AG08395 (cell line): Measurements from ENCODE around the gene PPIF.
A peak's percentile ranks its signal among the peaks of the same experiment; 100 is the strongest.

Source experiments
- DNase-seq: peaks from one replicate; pipeline ENCODE4 v3.0.0; 2012; ENCODE audit warnings: mixed read lengths, low spot score

The PPIF gene

GRCh38 chr10:79387974-79388850, 40.9 kb downstream of the PPIF start:
- DNase-seq: no peak

GRCh38 chr10:79390057-79390456, 42.8 kb downstream of the PPIF start:
- DNase-seq: no peak

- no peak for DNase-seq
Observed at GRCh38 chr10:79390551-79391229, 43.4 kb downstream of the PPIF start.

GRCh38 chr10:79391231-79392019, 44.2 kb downstream of the PPIF start:
- peak; percentile 41 for DNase-seq

GRCh38 chr10:79392020-79392398, 44.7 kb downstream of the PPIF start:
- DNase-seq: no peak

GRCh38 chr10:79392506-79393176, 45.4 kb downstream of the PPIF start:
- no peak for DNase-seq

- no peak for DNase-seq
Observed at GRCh38 chr10:79393221-79393923, 46.1 kb downstream of the PPIF start.

GRCh38 chr10:79393924-79394610, 46.8 kb downstream of the PPIF start:
- DNase-seq: no peak

- DNase-seq: no peak
Observed at GRCh38 chr10:79394664-79395063, 47.4 kb downstream of the PPIF start.

- DNase-seq: no peak
Observed at GRCh38 chr10:79396520-79396919, 49.3 kb downstream of the PPIF start.

- no peak for DNase-seq
Observed at GRCh38 chr10:79397051-79397450, 49.8 kb downstream of the PPIF start.

GRCh38 chr10:79397575-79398303, 50.5 kb downstream of the PPIF start:
- DNase-seq: peak; percentile 79

GRCh38 chr10:79398642-79399041, 51.4 kb downstream of the PPIF start:
- no peak for DNase-seq

GRCh38 chr10:79399223-79399831, 52.1 kb downstream of the PPIF start:
- peak; percentile 95 for DNase-seq

GRCh38 chr10:79400146-79401004, 53.1 kb downstream of the PPIF start:
- DNase-seq: no peak

- DNase-seq: peak; percentile 79
Observed at GRCh38 chr10:79401015-79401921, 54.0 kb downstream of the PPIF start.

- DNase-seq: no peak
Observed at GRCh38 chr10:79402625-79402946, 55.3 kb downstream of the PPIF start.

GRCh38 chr10:79402951-79403350, 55.7 kb downstream of the PPIF start:
- DNase-seq: no peak
